ENCODE data around the gene CTSK.
"Not testable (repeated sequence)": the region's sequence is repeated elsewhere in the genome, so short reads cannot be mapped to it uniquely, and the experiment has no call there.

The CTSK gene

DNA sequence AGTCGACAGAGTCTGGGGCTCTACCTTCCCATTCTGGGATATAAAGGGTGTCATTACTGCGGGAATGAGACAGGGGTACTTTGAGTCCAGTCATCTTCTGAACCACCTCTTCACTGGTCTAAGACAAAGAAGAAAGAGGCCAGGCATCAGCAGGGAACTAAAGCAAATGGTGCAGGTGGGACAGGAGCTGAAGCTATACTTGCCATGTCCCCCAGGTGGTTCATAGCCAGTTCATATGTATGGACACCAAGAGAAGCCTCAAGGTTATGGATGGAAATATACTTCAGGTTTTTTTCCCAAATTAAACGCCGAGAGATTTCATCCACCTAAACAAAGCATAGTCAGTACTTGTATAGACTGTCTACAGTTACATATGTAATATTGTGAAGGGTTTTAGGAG, 2.2 kb downstream of the CTSK start:
- no peak for DNase-seq

DNA sequence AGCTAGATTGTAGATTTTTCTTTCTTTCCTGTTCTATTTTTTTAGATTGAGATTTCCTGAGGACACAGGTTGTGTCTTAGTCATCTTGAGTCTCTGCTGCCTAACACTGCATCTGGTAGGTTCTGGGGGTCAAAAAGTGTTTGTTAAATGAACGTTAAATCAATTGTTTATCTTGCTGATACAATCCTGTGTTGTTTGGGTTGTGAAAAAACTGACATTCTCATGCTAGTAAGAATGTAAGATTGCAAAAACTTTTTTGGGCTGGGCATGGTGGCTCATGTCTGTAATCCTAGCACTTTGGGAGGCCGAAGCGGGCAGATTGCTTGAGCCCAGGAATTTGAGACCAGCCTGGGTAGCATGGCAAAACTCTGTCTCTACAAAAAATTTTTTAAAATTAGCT, 3.4 kb downstream of the CTSK start:
- no peak for DNase-seq

DNA sequence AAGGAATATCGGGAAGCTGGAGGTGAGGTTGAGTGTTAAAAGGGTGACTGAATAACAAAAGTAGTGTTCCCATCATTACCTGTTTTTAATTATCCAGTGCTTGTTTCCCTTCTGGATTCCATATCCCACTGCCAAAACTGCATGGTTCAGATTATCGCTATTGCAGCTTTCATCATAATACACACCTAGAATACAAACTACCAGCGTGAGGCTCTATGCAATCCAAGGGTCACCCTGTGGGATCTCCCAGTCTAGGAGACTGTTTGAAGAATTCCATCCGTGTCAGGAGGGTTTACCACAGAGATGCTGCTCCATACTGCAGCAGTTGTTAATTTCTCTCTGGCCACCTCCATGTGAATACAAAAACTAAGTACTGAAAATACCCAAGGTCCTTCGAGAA, 9.0 kb downstream of the CTSK start:
- no peak for DNase-seq

DNA sequence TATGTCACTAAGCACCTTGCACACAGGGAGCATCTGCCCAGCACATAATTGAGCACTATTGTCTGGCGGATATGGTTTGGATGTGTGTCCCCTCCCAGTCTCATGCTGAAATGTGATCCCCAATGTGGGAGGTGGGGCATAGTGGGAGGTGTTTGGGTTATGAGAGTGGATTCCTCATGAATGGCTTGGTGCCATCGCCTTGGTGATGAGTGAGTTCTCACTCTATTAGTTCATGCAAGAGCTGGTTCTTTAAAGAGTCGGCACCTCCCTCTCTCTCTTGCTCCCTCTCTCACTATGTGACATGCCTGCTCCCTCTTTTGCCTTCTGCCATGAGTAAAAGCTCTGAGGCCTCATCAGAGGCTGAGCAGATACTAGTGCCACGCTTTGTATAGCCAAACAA, 9.5 kb downstream of the CTSK start:
- DNase-seq = peak; percentile 31

DNA sequence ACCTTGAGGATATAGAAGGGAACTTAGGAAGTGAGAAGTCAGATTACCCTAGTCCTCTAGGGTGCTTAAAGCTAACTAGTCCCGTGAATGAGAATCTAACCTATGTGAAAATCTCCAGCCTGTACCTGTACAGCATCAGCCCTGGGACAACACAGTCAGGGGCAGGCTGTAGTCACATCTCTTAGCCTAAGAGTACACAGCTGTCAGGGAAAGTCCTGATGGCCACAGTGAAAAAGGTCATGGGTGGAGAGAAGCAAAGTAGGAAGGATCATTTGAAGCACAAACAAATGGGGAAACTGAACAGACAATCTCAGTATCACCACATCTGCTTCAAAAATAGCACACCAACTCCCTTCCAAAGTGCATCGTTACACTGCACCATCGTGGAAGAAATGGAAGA, 11.7 kb downstream of the CTSK start:
- no peak for DNase-seq

DNA sequence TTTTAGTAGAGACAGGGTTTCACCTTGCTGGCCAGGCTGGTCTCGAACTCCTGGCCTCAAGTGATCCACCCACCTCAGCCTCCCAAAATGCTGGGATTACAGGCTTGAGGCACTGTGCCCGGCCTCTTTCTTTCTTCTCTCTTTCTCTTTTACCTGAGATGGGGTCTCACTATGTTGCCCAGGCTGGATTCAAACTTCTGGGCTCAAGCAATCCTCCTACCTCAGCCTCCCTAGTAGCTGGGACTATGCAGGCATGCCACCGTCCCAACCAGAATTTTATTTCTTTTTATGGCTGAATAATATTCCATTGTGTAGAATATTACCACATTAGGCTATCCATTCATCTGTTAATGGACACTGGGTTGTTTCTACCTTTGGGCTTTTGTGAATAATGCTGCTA, 14.3 kb downstream of the CTSK start:
- not testable (repeated sequence) for DNase-seq

DNA sequence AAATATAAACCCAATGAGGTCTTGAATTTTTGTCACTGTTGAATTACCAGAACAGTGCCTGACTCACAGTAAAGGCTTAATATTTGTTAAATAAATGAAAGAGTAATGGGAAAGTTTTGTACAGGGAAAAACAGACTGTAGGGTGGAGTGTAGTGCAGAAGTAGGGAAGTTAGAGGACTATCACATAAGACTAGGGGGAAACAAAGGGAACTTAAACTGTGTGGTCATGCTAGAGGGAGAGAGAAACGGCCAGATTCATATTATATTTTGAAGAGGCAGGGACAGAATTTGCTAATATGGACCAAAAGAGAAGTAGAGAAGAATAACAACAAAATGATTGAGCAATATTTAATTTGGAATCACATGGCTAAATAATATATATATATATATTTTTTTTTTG, 14.8 kb downstream of the CTSK start:
- DNase-seq = no peak

DNA sequence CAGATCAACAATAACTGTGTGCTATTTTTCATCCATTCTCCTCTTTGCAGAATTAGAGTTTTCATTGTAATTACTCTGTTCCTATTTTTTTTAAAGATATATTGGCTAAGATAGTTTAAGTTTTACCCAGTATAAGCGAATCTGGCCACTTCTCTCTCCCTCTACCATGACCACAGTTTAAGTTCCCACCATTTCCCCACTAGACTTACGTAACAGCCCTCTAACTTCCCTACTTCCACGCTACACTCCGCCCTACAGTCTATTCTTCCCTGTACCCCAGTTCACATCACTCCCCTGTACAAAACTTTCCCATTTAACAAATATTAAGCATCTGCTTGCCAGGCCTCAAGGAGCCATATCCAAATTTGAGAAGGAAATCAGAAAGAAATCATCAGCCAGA, 16.5 kb downstream of the CTSK start:
- DNase-seq = no peak

DNA sequence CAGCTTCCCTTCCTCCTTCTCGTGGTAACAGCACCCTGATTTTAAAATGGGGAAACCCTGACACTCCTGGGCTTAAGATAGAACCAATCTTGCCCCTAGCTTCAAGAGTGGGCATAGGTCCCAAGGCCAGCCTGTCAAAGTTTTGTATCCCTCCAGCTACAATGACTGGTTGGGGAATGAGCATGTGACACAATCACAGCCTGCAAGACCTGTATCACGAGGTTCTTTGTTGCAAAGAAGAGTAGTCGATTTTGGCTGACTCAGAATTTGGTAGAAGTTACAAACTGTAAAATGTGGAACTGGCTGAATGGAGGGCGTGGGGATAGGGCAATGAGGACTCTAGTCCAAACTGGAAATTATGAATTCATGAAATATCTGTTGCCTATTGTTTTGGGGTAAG, 18.7 kb downstream of the CTSK start:
- no peak for DNase-seq

DNA sequence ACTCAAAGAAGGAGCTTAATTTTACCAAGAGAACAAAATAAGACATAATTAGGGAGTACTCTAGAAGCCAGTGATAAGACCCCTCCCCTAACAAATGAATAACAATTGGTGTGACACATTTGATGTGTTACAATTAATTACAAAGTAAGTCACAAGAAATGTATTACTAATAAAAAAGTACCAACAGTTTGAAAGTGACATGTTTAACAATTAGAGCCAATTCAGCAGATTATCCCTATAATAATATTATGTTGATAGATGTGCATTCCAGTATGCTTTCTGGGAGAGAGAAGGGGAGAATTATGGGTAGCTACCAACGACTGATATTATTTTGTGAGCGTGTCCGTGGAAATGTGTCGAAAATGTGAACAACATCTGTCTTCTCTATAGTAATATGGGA, 19.1 kb downstream of the CTSK start:
- DNase-seq = no peak

DNA sequence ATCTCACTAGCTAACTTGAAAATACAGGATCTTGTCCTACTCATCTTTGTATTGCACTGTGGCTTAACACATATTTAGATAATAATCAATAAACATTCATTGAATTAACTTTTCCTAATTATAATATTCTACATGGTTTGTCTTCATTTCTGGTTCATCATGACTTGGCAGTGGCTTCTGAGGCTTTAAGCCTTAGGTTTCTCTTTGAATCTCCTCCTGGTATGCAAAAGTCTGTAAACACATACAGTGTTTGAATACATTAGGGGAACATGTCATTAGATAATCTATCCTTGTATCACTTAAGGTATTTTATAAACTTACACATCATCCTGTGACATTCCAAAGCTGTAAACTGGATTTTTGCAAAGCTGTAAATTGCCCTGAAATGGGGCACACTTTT, 20.6 kb downstream of the CTSK start:
- DNase-seq = no peak

DNA sequence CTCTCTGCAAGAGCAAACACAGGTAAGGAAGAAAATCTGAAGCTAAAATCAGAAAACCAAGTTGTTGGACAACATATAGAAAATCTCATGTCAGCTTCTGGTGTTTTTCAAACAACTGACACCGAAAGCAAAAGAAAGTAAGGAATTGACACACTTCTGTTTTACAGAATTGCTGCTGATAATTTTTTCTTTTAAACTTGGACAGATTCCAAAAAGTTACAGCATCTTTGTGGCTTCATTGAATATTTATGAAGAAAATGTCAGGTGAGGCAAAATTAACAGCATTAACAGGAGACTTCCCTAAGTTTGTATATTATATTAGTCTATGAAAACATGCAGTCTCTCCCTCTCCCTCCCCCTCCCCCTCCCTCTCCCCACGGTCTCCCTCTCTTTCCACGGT, 27.6 kb downstream of the CTSK start:
- DNase-seq = no peak

DNA sequence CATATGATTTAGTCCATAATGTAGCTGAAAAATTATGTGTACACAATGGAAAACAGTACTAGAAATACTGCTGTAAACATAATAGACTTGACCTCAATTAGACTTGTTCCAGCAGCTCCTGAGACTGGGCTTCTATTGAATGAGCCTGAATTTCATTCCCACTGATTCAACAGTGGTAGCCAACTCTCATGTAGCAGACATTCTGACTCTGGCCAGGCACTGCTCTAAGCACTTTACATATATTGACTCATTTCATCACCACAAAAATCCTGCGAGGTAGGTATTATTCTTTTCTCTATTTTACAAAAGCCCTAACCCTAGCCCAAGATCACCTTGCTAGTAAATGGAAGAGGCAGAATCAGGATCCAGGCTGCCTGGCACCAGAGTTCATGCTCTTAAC, 29.7 kb downstream of the CTSK start:
- no peak for DNase-seq

DNA sequence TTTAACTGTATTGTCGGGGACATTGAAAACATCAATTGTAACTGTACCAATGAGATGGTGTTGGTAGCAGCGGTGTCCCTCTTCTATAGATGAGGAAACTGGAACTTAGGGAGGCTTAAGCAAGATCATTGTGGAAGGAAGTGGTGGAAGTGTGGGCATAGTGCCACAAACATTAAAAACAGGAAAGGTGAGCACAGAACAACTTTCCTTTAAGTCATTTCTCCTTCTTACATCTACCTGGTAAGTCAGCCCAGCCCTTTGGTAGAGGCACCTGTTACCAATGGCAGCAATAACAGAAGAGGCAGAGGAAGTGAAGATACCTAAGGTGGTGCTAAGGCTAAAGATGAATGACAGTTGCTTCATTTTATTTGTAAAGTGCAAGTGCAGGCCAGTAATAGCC, 30.5 kb downstream of the CTSK start:
- no peak for DNase-seq

DNA sequence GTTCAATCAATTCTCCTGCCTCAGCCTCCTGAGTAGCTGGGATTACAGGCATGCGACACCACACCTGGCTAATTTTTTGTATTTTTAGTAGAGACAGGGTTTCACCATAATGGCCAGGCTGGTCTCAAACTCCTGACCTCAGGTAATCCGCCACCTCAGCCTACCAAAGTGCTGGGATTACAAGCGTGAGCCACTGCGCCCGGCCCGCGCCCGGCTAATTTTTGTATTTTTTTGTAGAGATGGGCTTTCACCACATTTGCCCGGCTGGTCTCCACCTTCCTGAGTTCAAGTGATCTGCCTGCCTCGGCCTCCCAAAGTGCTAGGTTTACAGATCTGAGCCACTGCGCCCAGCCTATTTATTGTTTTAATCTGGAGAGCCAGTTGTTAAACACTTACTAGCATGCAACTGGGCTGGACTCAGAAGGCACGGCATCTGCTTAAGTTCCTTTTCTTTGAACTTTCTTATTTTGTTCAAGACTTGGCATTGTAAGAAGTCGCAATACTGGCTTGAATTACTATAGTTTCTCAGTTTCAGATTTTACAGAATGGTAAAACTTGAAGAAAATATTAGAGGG, 32.0 kb downstream of the CTSK start:
- not testable (repeated sequence) for DNase-seq

DNA sequence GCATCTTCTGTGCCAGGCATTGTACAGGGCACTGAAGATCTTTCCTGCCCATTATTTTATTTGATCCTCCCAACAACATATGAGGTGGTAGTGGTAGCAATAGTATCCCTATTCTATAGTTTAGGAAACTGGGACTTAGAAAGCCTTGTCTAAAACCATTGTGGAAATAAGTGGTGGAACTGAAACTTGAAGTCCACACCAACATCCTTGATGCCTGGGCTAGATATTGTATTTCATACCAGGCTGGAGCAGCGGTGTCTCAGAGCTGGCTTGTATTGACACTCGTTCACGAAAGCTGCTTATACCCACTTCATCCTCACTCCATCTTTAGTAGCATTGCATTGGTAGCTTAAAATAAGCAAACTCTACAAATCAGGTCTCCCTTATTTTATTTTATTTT, 32.8 kb downstream of the CTSK start:
- no peak for DNase-seq

DNA sequence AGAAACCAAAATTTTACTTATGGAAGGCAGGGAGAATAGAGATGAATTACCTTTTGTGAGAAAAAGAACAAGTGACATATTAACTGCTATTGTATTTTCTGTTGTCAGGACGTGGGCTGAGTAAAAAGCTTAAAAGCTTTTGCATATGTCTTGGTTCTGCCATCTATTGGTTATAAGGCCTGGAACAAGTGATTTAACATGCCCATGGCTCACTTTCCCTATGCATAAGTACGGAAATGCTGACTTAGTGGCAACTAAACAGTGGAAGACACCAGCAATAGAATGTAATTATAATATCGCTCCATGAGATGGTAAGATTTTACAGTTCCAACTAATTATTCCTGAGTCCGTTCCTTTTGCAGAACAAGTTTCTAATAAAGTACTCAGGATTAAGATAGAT, 35.7 kb downstream of the CTSK start:
- no peak for DNase-seq

DNA sequence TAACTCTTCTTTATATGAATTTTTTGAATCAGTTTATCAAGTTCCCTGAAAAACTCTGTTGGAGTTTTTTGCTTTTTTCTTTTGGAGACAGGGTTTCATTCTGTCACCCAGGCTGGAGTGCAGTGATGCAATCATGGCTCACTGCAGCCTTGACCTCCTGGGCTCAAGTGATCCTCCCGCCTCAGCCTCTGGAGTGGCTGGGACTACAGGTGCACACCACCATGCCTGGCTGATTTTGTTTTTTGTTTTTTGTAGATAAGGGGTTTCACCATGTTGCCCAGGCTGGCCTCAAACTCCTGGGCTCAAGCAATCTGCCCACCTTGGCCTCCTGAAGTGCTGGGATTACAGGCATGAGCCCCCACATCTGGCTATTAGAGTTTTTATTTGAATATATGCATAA, 40.4 kb downstream of the CTSK start:
- DNase-seq = not testable (repeated sequence)

DNA sequence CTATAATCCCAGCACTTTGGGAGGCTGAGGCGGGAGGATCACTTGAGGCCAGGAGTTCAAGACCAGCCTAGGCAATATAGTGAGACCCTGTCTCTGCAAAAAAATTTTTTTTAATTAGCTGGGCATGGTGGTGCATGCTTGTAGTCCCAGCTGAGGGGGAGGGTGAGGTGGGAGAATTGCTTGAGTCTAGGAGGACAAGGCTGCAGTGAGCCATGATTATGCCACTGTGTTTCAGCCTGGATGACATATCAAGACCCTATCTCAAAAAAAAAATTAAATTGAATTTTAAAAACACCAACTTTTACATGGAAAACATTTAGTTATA, 42.1 kb downstream of the CTSK start:
- not testable (repeated sequence) for DNase-seq

DNA sequence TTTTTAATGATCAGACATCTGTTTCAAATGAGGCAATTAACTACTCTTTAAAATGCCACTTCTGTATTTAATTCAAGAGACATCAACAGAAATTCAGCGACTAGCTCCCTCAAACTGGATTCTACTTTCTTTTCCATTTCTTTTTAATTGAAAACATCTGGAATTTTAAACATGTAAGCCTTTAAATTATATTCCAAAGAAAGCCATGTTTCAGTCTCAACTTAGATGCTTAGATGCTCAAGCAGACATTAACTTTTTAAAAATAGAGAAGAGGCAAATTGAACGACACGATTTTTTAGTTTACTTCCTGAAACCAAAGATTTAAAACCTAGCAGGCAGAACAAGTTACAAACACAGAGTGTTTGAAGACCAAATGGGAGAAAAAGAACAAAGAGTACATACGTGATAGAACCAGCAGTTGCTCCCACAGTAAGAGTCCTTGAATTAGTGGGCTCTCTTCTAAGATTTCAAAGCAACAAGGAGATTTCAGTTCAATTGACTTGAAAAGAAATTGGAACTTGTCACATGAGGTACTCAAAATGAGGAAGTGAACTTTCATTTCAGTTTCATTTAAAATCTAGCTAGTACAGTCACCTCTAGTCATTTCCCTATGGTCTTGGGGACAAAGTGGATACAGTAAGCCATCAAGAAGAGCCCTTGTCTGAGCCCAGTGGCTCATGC, 42.6 kb downstream of the CTSK start, which contains the start of gene CTSS:
TSS of gene CTSS (minus strand) at position 483 of the 681 bp plus-strand sequence. CDS start 1,015 bp downstream, outside the sequence.
- no peak for DNase-seq

DNA sequence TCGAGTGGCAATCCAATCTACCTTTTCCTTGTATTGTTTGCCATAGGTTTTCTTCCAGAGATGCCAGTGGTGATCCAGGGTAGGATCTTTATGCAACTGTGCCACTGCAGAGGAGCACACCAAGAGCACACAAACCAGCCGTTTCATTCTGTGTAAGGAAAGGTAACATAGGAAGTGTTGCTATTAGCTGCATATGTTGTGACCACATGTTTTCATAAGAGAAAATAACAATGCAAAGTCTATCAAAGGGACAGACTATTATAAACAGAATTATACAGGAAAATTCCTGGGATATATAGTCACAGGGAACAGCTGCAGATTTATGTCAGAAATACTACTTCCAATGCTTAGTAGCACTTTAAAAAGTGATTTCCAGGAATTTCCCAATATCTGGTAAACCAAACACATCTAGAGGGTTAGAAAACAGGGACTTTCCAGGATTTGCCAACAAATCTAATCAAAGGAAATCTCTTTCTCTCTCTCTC, 43.4 kb downstream of the CTSK start:
- no peak for DNase-seq

DNA sequence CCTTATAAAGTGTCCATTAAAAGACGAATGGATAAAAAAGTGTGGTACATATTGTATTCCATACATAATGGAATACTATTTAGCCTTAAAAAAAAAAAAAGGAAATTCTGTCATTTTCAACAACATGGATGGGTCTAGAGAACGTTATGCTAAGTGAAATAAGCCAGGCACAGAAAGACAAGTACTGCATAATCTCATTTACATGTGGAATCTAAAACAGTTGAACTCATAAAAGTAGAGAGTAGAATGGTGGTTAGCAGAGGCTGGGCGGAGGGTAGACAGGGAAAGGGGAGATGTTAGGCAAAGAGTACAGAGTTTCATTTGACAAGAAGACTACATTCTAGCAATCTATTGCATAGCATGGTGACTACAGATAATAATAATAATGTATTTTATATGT, 45.0 kb downstream of the CTSK start:
- DNase-seq = no peak

DNA sequence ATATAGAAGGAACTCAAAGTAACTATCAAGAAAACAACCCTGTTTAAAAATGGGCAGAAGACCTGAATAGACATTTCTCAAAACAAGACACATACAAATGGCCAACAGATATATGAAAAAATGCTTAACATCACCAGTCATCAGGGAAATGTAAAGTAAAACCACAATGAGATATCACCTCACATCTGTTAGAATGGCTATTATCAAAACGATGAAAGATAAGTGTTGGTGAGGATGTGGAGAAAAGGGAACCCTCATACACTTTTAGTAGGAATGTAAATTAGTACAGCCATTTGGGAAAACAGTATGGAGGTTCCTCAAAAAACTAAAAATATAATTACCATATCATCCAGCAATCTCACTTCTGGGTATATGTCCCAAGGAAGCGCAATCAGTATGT, 45.5 kb downstream of the CTSK start:
- DNase-seq = no peak

DNA sequence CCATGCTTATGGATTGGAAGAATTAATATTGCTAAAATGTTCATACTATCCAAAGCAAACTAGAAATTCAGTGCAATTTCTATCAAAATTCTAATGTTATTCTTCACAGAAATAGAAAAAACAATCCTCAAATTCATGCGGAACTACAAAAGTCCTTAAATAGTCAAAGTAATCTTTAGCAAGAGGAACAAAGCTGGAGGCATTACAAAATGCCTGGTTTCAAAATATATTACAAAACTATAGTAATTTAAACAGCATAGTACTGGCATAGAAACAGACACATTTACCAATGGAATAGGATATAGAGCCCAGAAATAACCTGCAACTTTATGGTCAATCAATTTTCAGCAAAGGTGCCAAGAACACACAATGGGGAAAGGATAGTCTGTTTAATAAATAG, 46.3 kb downstream of the CTSK start:
- no peak for DNase-seq

DNA sequence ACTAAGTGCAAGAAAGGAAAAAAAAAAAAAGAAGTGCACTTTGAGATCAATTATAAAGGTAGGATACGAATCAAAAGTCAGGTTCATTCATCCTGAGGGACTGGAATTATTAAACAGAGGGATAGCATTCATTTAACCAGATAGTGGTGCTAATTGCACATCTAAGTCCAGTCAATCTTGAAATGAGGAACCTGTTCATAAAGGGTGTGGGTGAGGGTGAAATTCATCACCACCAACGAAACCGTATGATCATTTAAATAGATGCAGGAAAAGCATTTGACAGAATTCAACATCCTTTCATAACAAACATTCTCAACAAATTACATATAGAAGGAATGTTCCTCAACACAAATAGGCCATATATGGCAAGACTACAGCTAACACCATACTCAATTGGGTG, 48.0 kb downstream of the CTSK start:
- no peak for DNase-seq
